ENCODE measurements around the gene GALE. TPM values are rescaled to one million over a fixed set of nuclear protein-coding genes. Genes with fewer than 3 reads are reported as not detected.

GALE gene
- total RNA-seq, 1 experiment from 2014 or later, result 86.0 TPM

GRCh38 chr1:23817633-23818032 is 17.1 kb upstream of the GALE start:
- POLR2A ChIA-PET (ENCODE audit: unreplicated experiment), result no interaction called here
- CTCF ChIA-PET, result no interaction called here
- intact Hi-C loops (cut with micrococcal nuclease), result no loop called here
- no peaks in the 10 kb centered on the region for H3K9me3 ChIP-seq (ENCODE audit: low read length)
- BruUV-seq (replicated peaks), result no TSS peak
- H3K9me2 ChIP-seq (replicated peaks; ENCODE audit: low read length), result no peaks in the 10 kb centered on the region
- no peak overlapping the region for H3K27ac ChIP-seq (ENCODE audit: low read length)
- H3K9ac ChIP-seq (ENCODE audit: low read length), result no peak overlapping the region
- no peaks in the 10 kb centered on the region for H3F3A ChIP-seq (ENCODE audit: low read length, unreplicated experiment)
- no peaks in the 10 kb centered on the region for H3K27me3 ChIP-seq (ENCODE audit: low read length)
- no peak for TF ChIP-seq EZH2 (IDR thresholded peaks at IDR 0.05; ENCODE audit: low read length, unreplicated experiment)
- no peak for TF ChIP-seq CTCF (conservative IDR thresholded peaks at IDR 0.05; ENCODE audit: low read depth, low read length)
- no peak for TF ChIP-seq EZH2phosphoT487 (IDR thresholded peaks at IDR 0.05; ENCODE audit: borderline replicate concordance, low read length)
- no peaks in the 10 kb centered on the region; the same call in 1 of the 2 replicates for H3K36me3 ChIP-seq (ENCODE audit: low read depth, low read length)
- H4K20me1 ChIP-seq (ENCODE audit: low read length), result no peaks in the 10 kb centered on the region
- H3K79me2 ChIP-seq (ENCODE audit: low read length), result no peaks in the 10 kb centered on the region
- no peak overlapping the region for H3K4me2 ChIP-seq (ENCODE audit: low read length)
- no peak for DNase-seq
- no peaks in the 10 kb centered on the region for H3K4me1 ChIP-seq (ENCODE audit: insufficient read depth, low read length)
- no peak overlapping the region for H3K4me3 ChIP-seq (ENCODE audit: low read length)
- no peak overlapping the region for H2AFZ ChIP-seq (ENCODE audit: low read length)
- no peak for ATAC-seq

DNA sequence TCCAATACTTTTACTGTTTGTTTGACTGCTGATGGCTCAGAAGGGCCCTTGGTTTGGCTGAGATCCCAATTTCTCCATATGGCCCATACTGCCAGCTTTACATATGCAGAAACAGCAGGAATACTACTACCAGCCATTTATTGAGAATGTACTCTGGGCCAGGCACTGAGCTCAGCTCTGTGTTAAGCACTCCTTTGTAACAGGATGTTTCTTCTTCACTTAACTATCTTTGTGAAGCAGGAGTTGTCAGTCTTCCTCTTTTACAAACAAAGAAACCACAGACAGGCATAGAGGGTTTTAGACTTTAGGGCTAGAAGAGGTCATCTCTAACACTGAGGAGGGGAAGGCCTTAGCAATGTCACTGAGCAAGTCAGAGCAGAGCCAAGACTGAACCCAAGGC is 16.4 kb upstream of the GALE start:
- Histone ChIP-seq H3K4me2 (ENCODE audit: low read length) (no peak overlapping the region), H3K27me3 (ENCODE audit: low read length) (no peaks in the 10 kb centered on the region), H3K9me3 (ENCODE audit: low read length) (no peaks in the 10 kb centered on the region), H3K4me1 (ENCODE audit: insufficient read depth, low read length) (no peaks in the 10 kb centered on the region), H3K27ac (ENCODE audit: low read length) (no peak overlapping the region), H3K79me2 (ENCODE audit: low read length) (no peaks in the 10 kb centered on the region), H4K20me1 (ENCODE audit: low read length) (no peaks in the 10 kb centered on the region), H3F3A (ENCODE audit: low read length, unreplicated experiment) (no peaks in the 10 kb centered on the region), H3K4me3 (ENCODE audit: low read length) (no peak overlapping the region), H3K9me2 (replicated peaks; ENCODE audit: low read length) (no peaks in the 10 kb centered on the region), H2AFZ (ENCODE audit: low read length) (no peak overlapping the region), H3K9ac (ENCODE audit: low read length) (no peak overlapping the region), H3K36me3 (ENCODE audit: low read depth, low read length) (no peaks in the 10 kb centered on the region; the same call in 1 of the 2 replicates)
- intact Hi-C loops (cut with micrococcal nuclease), result no loop called here
- ChIA-PET POLR2A (ENCODE audit: unreplicated experiment) (no interaction called here), CTCF (no interaction called here)
- no peak for DNase-seq
- ATAC-seq, result no peak
- TF ChIP-seq EZH2phosphoT487 (IDR thresholded peaks at IDR 0.05; ENCODE audit: borderline replicate concordance, low read length) (no peak), CTCF (conservative IDR thresholded peaks at IDR 0.05; ENCODE audit: low read depth, low read length) (no peak), EZH2 (IDR thresholded peaks at IDR 0.05; ENCODE audit: low read length, unreplicated experiment) (no peak)
- no TSS peak for BruUV-seq (replicated peaks)

DNA sequence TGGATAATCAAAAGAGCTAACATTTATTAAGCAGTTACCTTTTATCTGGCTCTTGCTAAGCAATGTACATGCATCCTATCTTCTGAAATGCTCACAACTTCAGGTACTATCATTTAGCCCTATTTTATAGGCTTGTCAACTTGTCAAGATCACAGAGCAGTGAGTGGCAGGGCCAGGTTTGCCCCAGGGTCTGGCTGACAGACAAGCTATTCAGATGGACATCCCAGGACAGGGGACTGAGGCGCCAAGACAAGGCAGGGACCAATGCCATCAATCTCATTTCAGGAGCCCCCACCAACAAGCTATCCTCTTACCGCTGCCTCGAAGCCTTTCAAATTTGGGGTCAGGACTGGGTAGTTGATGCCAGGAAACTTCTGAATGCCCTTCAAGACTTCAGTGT is 15.8 kb upstream of the GALE start:
- H3K9me2 ChIP-seq (replicated peaks; ENCODE audit: low read length), result no peaks in the 10 kb centered on the region
- no peak overlapping the region for H3K9ac ChIP-seq (ENCODE audit: low read length)
- BruUV-seq (replicated peaks), result no TSS peak
- H3K9me3 ChIP-seq (ENCODE audit: low read length), result no peaks in the 10 kb centered on the region
- H4K20me1 ChIP-seq (ENCODE audit: low read length), result no peaks in the 10 kb centered on the region
- H3K4me1 ChIP-seq (ENCODE audit: insufficient read depth, low read length), result no peaks in the 10 kb centered on the region
- H2AFZ ChIP-seq (ENCODE audit: low read length), result no peak overlapping the region
- H3K36me3 ChIP-seq (ENCODE audit: low read depth, low read length), result no peaks in the 10 kb centered on the region; the same call in 1 of the 2 replicates
- H3K4me3 ChIP-seq (ENCODE audit: low read length), result no peak overlapping the region
- no peaks in the 10 kb centered on the region for H3K27me3 ChIP-seq (ENCODE audit: low read length)
- no peak overlapping the region for H3K27ac ChIP-seq (ENCODE audit: low read length)
- H3F3A ChIP-seq (ENCODE audit: low read length, unreplicated experiment), result no peaks in the 10 kb centered on the region
- intact Hi-C loops (cut with micrococcal nuclease), result no loop called here
- H3K79me2 ChIP-seq (ENCODE audit: low read length), result no peaks in the 10 kb centered on the region
- ChIA-PET CTCF (no interaction called here), POLR2A (ENCODE audit: unreplicated experiment) (interaction anchor here (0.7 kb wide), 1 partner anchor 38 kb away, joined by 5 read pairs; the partner anchor contains the start of gene PITHD1)
- no peak for DNase-seq
- no peak overlapping the region for H3K4me2 ChIP-seq (ENCODE audit: low read length)
- no peak for ATAC-seq
- TF ChIP-seq EZH2phosphoT487 (IDR thresholded peaks at IDR 0.05; ENCODE audit: borderline replicate concordance, low read length), result no peak
